ENCODE data around the gene IL1RAPL1.

The IL1RAPL1 gene

DNA sequence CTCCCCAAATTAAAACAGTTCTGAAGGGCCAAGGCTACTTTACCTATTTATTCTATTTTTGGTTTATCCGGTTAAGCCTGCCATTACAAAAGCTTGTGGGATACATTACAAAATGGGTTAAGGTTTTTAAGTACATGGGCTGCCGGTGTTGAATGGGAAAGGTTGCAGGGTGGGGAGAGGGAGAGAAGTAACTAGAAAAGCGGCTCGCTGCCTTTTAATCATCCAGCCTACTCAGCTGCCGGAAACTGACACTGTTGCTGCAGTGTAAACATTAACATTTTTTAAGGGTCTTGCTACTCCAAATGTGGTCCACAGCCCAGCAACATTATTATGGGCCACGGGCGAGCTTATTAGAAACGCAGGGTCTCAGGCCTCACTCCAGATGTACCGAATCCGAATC is 1.5 kb upstream of the IL1RAPL1 start:
- no peaks in the 10 kb centered on the region for H3K9me3 ChIP-seq
- H3K4me3 ChIP-seq (ENCODE audit: low read depth in 1 of 2, low read length in 1 of 2) = no peak overlapping the region
- peaks cover 34% of the 10 kb centered on the region for H3K27me3 ChIP-seq
- no peaks in the 10 kb centered on the region for H3K4me1 ChIP-seq (ENCODE audit: control insufficient read depth in 1 of 2, insufficient read depth in 1 of 2, low read depth in 1 of 2, low read length in 1 of 2)
- H3K27ac ChIP-seq = no peak overlapping the region
- H3K36me3 ChIP-seq = no peaks in the 10 kb centered on the region
- TF ChIP-seq, protein P1, sequence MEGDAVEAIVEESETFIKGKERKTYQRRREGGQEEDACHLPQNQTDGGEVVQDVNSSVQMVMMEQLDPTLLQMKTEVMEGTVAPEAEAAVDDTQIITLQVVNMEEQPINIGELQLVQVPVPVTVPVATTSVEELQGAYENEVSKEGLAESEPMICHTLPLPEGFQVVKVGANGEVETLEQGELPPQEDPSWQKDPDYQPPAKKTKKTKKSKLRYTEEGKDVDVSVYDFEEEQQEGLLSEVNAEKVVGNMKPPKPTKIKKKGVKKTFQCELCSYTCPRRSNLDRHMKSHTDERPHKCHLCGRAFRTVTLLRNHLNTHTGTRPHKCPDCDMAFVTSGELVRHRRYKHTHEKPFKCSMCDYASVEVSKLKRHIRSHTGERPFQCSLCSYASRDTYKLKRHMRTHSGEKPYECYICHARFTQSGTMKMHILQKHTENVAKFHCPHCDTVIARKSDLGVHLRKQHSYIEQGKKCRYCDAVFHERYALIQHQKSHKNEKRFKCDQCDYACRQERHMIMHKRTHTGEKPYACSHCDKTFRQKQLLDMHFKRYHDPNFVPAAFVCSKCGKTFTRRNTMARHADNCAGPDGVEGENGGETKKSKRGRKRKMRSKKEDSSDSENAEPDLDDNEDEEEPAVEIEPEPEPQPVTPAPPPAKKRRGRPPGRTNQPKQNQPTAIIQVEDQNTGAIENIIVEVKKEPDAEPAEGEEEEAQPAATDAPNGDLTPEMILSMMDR (IDR thresholded peaks at IDR 0.05) = no peak

GRCh38 chrX:28586286-28586685 is 960 bp upstream of the IL1RAPL1 start:
- TF ChIP-seq, protein P1 (IDR thresholded peaks at IDR 0.05) = no peak
- no peak overlapping the region for H3K4me3 ChIP-seq (ENCODE audit: low read depth in 1 of 2, low read length in 1 of 2)
- no peak overlapping the region for H3K27ac ChIP-seq

GRCh38 chrX:28589046-28589445 is 1.8 kb downstream of the IL1RAPL1 start:
- H3K27me3 ChIP-seq = peaks cover 34% of the 10 kb centered on the region
- no peaks in the 10 kb centered on the region for H3K9me3 ChIP-seq
- H3K4me1 ChIP-seq (ENCODE audit: control insufficient read depth in 1 of 2, insufficient read depth in 1 of 2, low read depth in 1 of 2, low read length in 1 of 2) = no peaks in the 10 kb centered on the region
- H3K36me3 ChIP-seq = no peaks in the 10 kb centered on the region
- no peak overlapping the region for H3K27ac ChIP-seq
- TF ChIP-seq, protein P1 (IDR thresholded peaks at IDR 0.05) = no peak
- H3K4me3 ChIP-seq (ENCODE audit: low read depth in 1 of 2, low read length in 1 of 2) = no peak overlapping the region

More at GRCh38 chrX:28586286-28586685, 960 bp upstream of the IL1RAPL1 start:
- peaks cover 34% of the 10 kb centered on the region for H3K27me3 ChIP-seq
- no peaks in the 10 kb centered on the region for H3K36me3 ChIP-seq
- no peaks in the 10 kb centered on the region for H3K9me3 ChIP-seq
- H3K4me1 ChIP-seq (ENCODE audit: control insufficient read depth in 1 of 2, insufficient read depth in 1 of 2, low read depth in 1 of 2, low read length in 1 of 2) = no peaks in the 10 kb centered on the region

GRCh38 chrX:28590396-28590795 is 3.1 kb downstream of the IL1RAPL1 start:
- Histone ChIP-seq H3K27me3 (peaks cover 26% of the 10 kb centered on the region), H3K4me1 (ENCODE audit: control insufficient read depth in 1 of 2, insufficient read depth in 1 of 2, low read depth in 1 of 2, low read length in 1 of 2) (no peaks in the 10 kb centered on the region), H3K27ac (no peak overlapping the region), H3K36me3 (no peaks in the 10 kb centered on the region), H3K9me3 (no peaks in the 10 kb centered on the region), H3K4me3 (ENCODE audit: low read depth in 1 of 2, low read length in 1 of 2) (no peak overlapping the region)
- TF ChIP-seq, protein P1 (IDR thresholded peaks at IDR 0.05) = no peak

- no peaks in the 10 kb centered on the region for H3K4me1 ChIP-seq (ENCODE audit: control insufficient read depth in 1 of 2, insufficient read depth in 1 of 2, low read depth in 1 of 2, low read length in 1 of 2)
- no peak overlapping the region for H3K27ac ChIP-seq
- TF ChIP-seq, protein P1 (IDR thresholded peaks at IDR 0.05) = no peak
- no peak overlapping the region for H3K4me3 ChIP-seq (ENCODE audit: low read depth in 1 of 2, low read length in 1 of 2)
- no peaks in the 10 kb centered on the region for H3K9me3 ChIP-seq
- H3K27me3 ChIP-seq = peaks cover 15% of the 10 kb centered on the region
- no peaks in the 10 kb centered on the region for H3K36me3 ChIP-seq
Measured at GRCh38 chrX:28591542-28591941, 4.3 kb downstream of the IL1RAPL1 start.

DNA sequence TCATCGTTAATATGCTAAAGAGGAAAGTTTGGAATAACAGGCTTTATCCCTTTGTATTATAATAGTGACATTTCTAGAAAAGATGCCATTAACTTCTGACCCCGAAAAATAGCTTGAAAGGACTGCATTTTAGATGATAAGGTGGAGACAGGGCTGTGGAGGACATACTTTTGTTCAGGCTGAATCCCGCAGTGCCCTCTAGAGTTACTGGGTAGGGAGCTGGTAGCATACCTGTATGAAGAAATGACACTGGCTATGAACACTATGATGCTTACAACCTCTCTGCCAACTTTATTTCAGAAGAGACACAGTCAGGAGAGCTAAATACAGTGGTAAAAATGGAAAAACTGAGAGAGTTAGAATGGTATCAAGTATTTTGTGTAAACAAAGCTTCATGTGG is 8.1 kb downstream of the IL1RAPL1 start:
- H3K36me3 ChIP-seq = no peaks in the 10 kb centered on the region
- TF ChIP-seq, protein P1 (IDR thresholded peaks at IDR 0.05) = no peak
- no peak overlapping the region for H3K4me3 ChIP-seq (ENCODE audit: low read depth in 1 of 2, low read length in 1 of 2)
- no peaks in the 10 kb centered on the region for H3K4me1 ChIP-seq (ENCODE audit: control insufficient read depth in 1 of 2, insufficient read depth in 1 of 2, low read depth in 1 of 2, low read length in 1 of 2)
- no peaks in the 10 kb centered on the region for H3K27me3 ChIP-seq
- no peaks in the 10 kb centered on the region for H3K9me3 ChIP-seq
- H3K27ac ChIP-seq = no peak overlapping the region

Data from neutrophil (primary cell).